Measurements from ENCODE around the gene EBNA1BP2. TPM values are rescaled to one million over a fixed set of nuclear protein-coding genes. Genes with fewer than 3 reads are reported as not detected.
"Not testable (repeated sequence)": the region's sequence is repeated elsewhere in the genome, so short reads cannot be mapped to it uniquely, and the experiment has no call there.

Gene EBNA1BP2
- total and polyA plus RNA-seq, 7 donors: 20.1 to 153 (median 46.2) TPM

- no peaks in the 10 kb centered on the region for H3K27me3 ChIP-seq (ENCODE audit: insufficient read depth in 3 of 3, low read length in 2 of 3)
- WGBS, 3 donors: 84 to 89% (median 84%) methylated on average over 10 of the region's 10 CpGs
Measured at GRCh38 chr1:43217747-43218146, 45.7 kb upstream of the EBNA1BP2 start.

GRCh38 chr1:43214501-43215444 is 42.7 kb upstream of the EBNA1BP2 start:
- H3K4me1 ChIP-seq: no peaks in the 10 kb centered on the region

More at GRCh38 chr1:43217747-43218146, 45.7 kb upstream of the EBNA1BP2 start:
- no peak for TF ChIP-seq CTCF (IDR thresholded peaks at IDR 0.05)
- Histone ChIP-seq H3K36me3 (ENCODE audit: insufficient read depth in 1 of 2, low read depth in 1 of 2) (no peaks in the 10 kb centered on the region), H3K27ac (no peak overlapping the region), H3K4me3 (no peak overlapping the region), H3K4me1 (no peaks in the 10 kb centered on the region), H3K9me3 (no peaks in the 10 kb centered on the region)
- no peak for ATAC-seq
- intact Hi-C loops (cut with DNase I): no loop called here
- no peak for DNase-seq

GRCh38 chr1:43208277-43208676 is 36.2 kb upstream of the EBNA1BP2 start:
- H3K9me3 ChIP-seq; H3K4me1 ChIP-seq; H3K4me3 ChIP-seq; intact Hi-C loops (cut with DNase I); H3K27me3 ChIP-seq (ENCODE audit: insufficient read depth in 3 of 3, low read length in 2 of 3); H3K27ac ChIP-seq; ATAC-seq; DNase-seq; H3K36me3 ChIP-seq (ENCODE audit: insufficient read depth in 1 of 2, low read depth in 1 of 2): not testable (repeated sequence)
- WGBS, 3 donors: 92 to 94% (median 93%) methylated on average over 7 to 8 of the region's 8 CpGs

More at GRCh38 chr1:43214501-43215444, 42.7 kb upstream of the EBNA1BP2 start:
- H3K27ac ChIP-seq: no peak overlapping the region
- TF ChIP-seq CTCF (IDR thresholded peaks at IDR 0.05): no peak
- H3K9me3 ChIP-seq: no peaks in the 10 kb centered on the region
- no peaks in the 10 kb centered on the region for H3K27me3 ChIP-seq (ENCODE audit: insufficient read depth in 3 of 3, low read length in 2 of 3)
- DNase-seq (no peak), ATAC-seq (no peak)
- WGBS, 3 donors: 72 to 83% (median 75%) methylated on average over 7 of the region's 7 CpGs
- intact Hi-C loops (cut with DNase I): no loop called here
- no peaks in the 10 kb centered on the region for H3K36me3 ChIP-seq (ENCODE audit: insufficient read depth in 1 of 2, low read depth in 1 of 2)
- H3K4me3 ChIP-seq: no peak overlapping the region

GRCh38 chr1:43207229-43207853 is 35.3 kb upstream of the EBNA1BP2 start:
- no peak for TF ChIP-seq CTCF (IDR thresholded peaks at IDR 0.05)
- WGBS, 3 donors: 76 to 80% (median 76%) methylated on average over 12 of the region's 12 CpGs
- ATAC-seq (peak in 1 of 4 donors; percentile 35), DNase-seq (no peak)
- H3K4me3 ChIP-seq: no peak overlapping the region
- intact Hi-C loops (cut with DNase I): no loop called here
- peak overlapping the region; percentile 55 for H3K27ac ChIP-seq
- no peaks in the 10 kb centered on the region for H3K9me3 ChIP-seq
- no peaks in the 10 kb centered on the region for H3K36me3 ChIP-seq (ENCODE audit: insufficient read depth in 1 of 2, low read depth in 1 of 2)
- H3K4me1 ChIP-seq: peaks cover 7% of the 10 kb centered on the region
- H3K27me3 ChIP-seq (ENCODE audit: insufficient read depth in 3 of 3, low read length in 2 of 3): no peaks in the 10 kb centered on the region

GRCh38 chr1:43206600-43207228 is 34.6 kb upstream of the EBNA1BP2 start:
- peak; percentile 40 to 71 (median 58) for ATAC-seq
- H3K27me3 ChIP-seq (ENCODE audit: insufficient read depth in 3 of 3, low read length in 2 of 3): no peaks in the 10 kb centered on the region
- peaks cover 7% of the 10 kb centered on the region for H3K4me1 ChIP-seq
- H3K9me3 ChIP-seq: no peaks in the 10 kb centered on the region
- DNase-seq: no peak
- WGBS, 3 donors: 13 to 18% (median 16%) methylated on average over 10 of the region's 10 CpGs
- no peak for TF ChIP-seq CTCF (IDR thresholded peaks at IDR 0.05)
- no peaks in the 10 kb centered on the region for H3K36me3 ChIP-seq (ENCODE audit: insufficient read depth in 1 of 2, low read depth in 1 of 2)
- intact Hi-C loops (cut with DNase I): no loop called here
- no peak overlapping the region for H3K4me3 ChIP-seq
- H3K27ac ChIP-seq: peak overlapping the region; percentile 55

Measured in psoas muscle (tissue), 8 donors.